Spinal cord (tissue), 10 donors: Measurements from ENCODE around the gene CEP19. TPM values are rescaled to one million over a fixed set of nuclear protein-coding genes. Genes with fewer than 3 reads are reported as not detected.
A peak's percentile ranks its signal among the peaks of the same experiment; 100 is the strongest.

Source experiments
- DNase-seq, 6 donors: peaks; one replicate each; pipeline versions ENCODE4 v3.0.0 to v3.0.0-alpha.2; 2013 to 2015; ENCODE audit warnings: low spot score in 6 of 6, low read depth in 4 of 6
- H3K27ac ChIP-seq: one replicate; pipeline ENCODE4 v1.5.1; 2013; ENCODE audit warnings: low read depth, low read length, control low read depth
- H3K27me3 ChIP-seq: one replicate; pipeline ENCODE4 v1.6.1; 2013; ENCODE audit warnings: low read length; ENCODE audit not compliant: control insufficient read depth, insufficient read depth
- H3K36me3 ChIP-seq: one replicate; pipeline ENCODE4 v1.6.1; 2013; ENCODE audit warnings: low read length; ENCODE audit not compliant: control insufficient read depth, insufficient read depth
- H3K4me1 ChIP-seq: one replicate; pipeline ENCODE4 v1.6.1; 2013; ENCODE audit warnings: low read length; ENCODE audit not compliant: control insufficient read depth, insufficient read depth
- H3K4me3 ChIP-seq: one replicate; pipeline ENCODE4 v1.5.1; 2013; ENCODE audit warnings: low read depth, low read length, control low read depth
- H3K9me3 ChIP-seq: one replicate; pipeline ENCODE4 v1.6.1; 2013; ENCODE audit warnings: low read length; ENCODE audit not compliant: control insufficient read depth, insufficient read depth
- WGBS: methylation state at CpG from one replicate; pipeline ENCODE4 v1.1.5; 2013; ENCODE audit warnings: missing lambda C conversion rate; ENCODE audit not compliant: insufficient coverage; 5-methylcytosine and 5-hydroxymethylcytosine counted together
- polyA plus RNA-seq, 2 donors: library from polyadenylated mRNA; unstranded; fragments of 120-200 nt; gene quantifications; one replicate each; pipeline ENCODE4 v1.2.1, GENCODE V29; 2013; ENCODE audit not compliant: insufficient read length in 2 of 2
- total RNA-seq, 2 donors: library from RNA; depleted of rRNA in 1 of 2; stranded (reverse); fragments of 120-200 nt in 1 of 2; fragments of >200 nt in 1 of 2; gene quantifications; one replicate each; pipeline versions ENCODE4 v1.2.3 to v1.2.4, GENCODE V29; 2013 to 2014
- donor health status: healthy.

The CEP19 gene
- total and polyA plus RNA-seq, 4 donors: 5.8 to 11.7 (median 10.3) TPM

DNA sequence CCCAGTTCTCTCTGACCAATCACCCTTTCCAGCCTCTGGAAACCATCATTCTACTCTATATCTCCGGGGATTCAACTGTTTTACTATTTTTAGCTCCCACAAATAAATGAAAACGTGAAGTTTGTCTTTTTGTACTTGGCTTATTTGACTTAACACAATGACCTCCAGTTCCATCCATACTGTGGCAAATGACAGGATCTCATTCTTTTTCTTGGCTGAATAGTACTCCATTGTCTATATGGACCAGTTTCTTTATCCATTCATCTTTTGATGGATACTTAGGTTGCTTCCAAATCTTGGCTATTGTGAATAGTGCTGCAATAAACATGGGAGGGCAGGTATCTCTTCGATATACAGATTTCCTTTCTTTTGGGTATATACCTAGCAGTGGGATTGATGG is 38.4 kb downstream of the CEP19 start:
- no peaks in the 10 kb centered on the region for H3K36me3 ChIP-seq
- no peak overlapping the region for H3K4me3 ChIP-seq
- no peak for DNase-seq
- H3K27me3 ChIP-seq: no peaks in the 10 kb centered on the region
- no peaks in the 10 kb centered on the region for H3K9me3 ChIP-seq
- H3K27ac ChIP-seq: no peak overlapping the region
- no peaks in the 10 kb centered on the region for H3K4me1 ChIP-seq
- WGBS: 80% methylated on average over 1 of the region's 3 CpGs

GRCh38 chr3:196670339-196670738 is 41.7 kb downstream of the CEP19 start:
- H3K4me3 ChIP-seq: no peak overlapping the region
- H3K36me3 ChIP-seq: no peaks in the 10 kb centered on the region
- WGBS: 65% methylated on average over 5 of the region's 6 CpGs
- H3K27me3 ChIP-seq: no peaks in the 10 kb centered on the region
- no peaks in the 10 kb centered on the region for H3K9me3 ChIP-seq
- DNase-seq: no peak
- peaks cover 7% of the 10 kb centered on the region for H3K4me1 ChIP-seq
- no peak overlapping the region for H3K27ac ChIP-seq

- H3K4me1 ChIP-seq: peaks cover 7% of the 10 kb centered on the region
- 100% methylated on average over 5 of the region's 14 CpGs for WGBS
- no peaks in the 10 kb centered on the region for H3K9me3 ChIP-seq
- H3K27me3 ChIP-seq: no peaks in the 10 kb centered on the region
- H3K36me3 ChIP-seq: no peaks in the 10 kb centered on the region
- no peak overlapping the region for H3K27ac ChIP-seq
- H3K4me3 ChIP-seq: no peak overlapping the region
- no peak for DNase-seq
Measured at GRCh38 chr3:196667056-196667825, 44.8 kb downstream of the CEP19 start.

GRCh38 chr3:196666001-196666867 is 45.8 kb downstream of the CEP19 start:
- peak in 5 of 6 donors; percentile 15 to 80 (median 26) for DNase-seq
- Histone ChIP-seq H3K9me3 (no peaks in the 10 kb centered on the region), H3K27ac (no peak overlapping the region), H3K4me1 (peaks cover 7% of the 10 kb centered on the region), H3K4me3 (no peak overlapping the region), H3K36me3 (peaks cover 3% of the 10 kb centered on the region), H3K27me3 (no peaks in the 10 kb centered on the region)
- WGBS: 35% methylated on average over 17 of the region's 23 CpGs

DNA sequence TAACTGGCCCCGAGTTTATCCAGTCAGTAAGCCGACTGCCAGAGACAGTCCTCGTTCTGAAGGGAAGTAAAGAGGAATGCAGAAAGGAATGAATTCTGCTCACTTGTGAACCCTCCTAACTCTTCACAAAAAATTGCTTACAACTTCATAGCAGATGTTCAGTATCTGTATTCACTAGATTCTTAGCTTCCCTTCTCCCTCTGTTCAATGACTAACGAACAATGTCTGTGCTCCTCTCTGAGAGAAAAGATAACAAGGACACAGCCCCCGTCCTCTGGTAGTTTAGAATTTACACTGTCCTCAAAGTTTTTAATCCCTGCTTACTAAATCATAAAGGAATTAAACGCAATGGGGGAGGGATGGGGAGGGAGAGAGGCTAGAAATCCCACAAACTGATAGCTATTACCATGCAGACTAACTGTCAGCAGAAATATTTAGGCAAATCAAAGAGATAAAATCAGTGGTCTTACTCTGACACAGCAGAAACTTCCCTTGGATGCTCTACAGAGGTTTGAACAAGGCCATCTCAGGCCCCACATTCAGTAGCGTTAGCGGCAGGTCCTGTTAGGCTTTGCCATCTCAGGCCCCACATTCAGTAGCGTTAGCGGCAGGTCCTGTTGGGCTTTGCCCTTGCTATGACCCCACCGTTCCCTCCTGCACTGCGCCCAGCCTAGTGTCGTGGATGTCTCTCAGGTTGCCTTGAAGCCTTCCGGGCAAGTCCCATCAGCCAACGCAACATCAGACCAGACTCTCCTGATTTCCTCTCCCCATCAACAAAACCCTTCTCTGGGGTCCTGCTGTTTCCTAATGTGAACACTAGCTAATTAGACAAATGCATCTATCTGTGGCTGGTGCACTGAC is 49.1 kb downstream of the CEP19 start:
- Histone ChIP-seq H3K27me3 (no peaks in the 10 kb centered on the region), H3K4me3 (no peak overlapping the region), H3K4me1 (peaks cover 7% of the 10 kb centered on the region), H3K36me3 (peaks cover 16% of the 10 kb centered on the region), H3K9me3 (no peaks in the 10 kb centered on the region), H3K27ac (no peak overlapping the region)
- WGBS: 50% methylated on average over 12 of the region's 15 CpGs
- DNase-seq: peak in 1 of 6 donors; percentile 36

DNA sequence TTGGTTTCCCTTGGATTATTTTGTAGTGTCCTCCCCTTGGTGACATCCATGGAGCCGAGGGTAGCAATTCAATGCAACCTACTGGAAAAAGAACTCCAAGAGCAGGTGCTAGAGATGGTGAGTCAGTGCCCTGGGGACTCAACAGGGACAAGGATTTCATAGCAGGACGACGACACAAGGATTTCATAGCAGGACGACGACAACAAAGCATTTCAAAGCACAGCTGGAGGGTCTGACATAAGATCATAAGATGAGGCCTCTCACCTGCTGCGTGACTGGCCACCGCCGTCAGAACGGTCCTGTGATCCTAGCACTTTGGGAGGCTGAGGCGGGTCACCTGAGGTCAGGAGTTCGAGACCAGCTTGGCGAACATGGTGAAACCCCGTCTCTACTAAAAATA is 50.0 kb downstream of the CEP19 start:
- DNase-seq: no peak
- Histone ChIP-seq H3K4me3 (no peak overlapping the region), H3K9me3 (no peaks in the 10 kb centered on the region), H3K27ac (no peak overlapping the region), H3K27me3 (no peaks in the 10 kb centered on the region), H3K4me1 (peaks cover 7% of the 10 kb centered on the region), H3K36me3 (peaks cover 16% of the 10 kb centered on the region)
- 85% methylated on average over 11 of the region's 13 CpGs for WGBS

DNA sequence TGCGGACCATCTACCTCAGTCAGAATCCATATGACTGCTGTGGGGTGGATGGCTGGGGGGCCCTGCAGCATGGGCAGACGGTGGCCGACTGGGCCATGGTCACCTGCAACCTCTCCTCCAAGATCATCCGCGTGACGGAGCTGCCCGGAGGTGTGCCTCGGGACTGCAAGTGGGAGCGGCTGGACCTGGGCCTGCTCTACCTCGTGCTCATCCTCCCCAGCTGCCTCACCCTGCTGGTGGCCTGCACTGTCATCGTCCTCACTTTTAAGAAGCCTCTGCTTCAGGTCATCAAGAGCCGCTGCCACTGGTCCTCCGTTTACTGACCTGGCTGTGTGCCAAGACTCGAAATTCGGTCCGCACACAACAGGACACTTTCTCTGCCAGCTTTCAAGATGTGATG is 50.6 kb downstream of the CEP19 start:
- Histone ChIP-seq H3K27me3 (no peaks in the 10 kb centered on the region), H3K9me3 (no peaks in the 10 kb centered on the region), H3K4me1 (peaks cover 7% of the 10 kb centered on the region), H3K36me3 (peaks cover 16% of the 10 kb centered on the region), H3K4me3 (no peak overlapping the region), H3K27ac (no peak overlapping the region)
- WGBS: 80% methylated on average over 16 of the region's 16 CpGs
- no peak for DNase-seq

GRCh38 chr3:196660381-196661166 is 51.5 kb downstream of the CEP19 start:
- Histone ChIP-seq H3K27ac (no peak overlapping the region), H3K4me3 (no peak overlapping the region), H3K9me3 (no peaks in the 10 kb centered on the region), H3K27me3 (no peaks in the 10 kb centered on the region), H3K4me1 (no peaks in the 10 kb centered on the region), H3K36me3 (peaks cover 16% of the 10 kb centered on the region)
- WGBS: 92% methylated on average over 30 of the region's 32 CpGs
- DNase-seq: no peak

DNA sequence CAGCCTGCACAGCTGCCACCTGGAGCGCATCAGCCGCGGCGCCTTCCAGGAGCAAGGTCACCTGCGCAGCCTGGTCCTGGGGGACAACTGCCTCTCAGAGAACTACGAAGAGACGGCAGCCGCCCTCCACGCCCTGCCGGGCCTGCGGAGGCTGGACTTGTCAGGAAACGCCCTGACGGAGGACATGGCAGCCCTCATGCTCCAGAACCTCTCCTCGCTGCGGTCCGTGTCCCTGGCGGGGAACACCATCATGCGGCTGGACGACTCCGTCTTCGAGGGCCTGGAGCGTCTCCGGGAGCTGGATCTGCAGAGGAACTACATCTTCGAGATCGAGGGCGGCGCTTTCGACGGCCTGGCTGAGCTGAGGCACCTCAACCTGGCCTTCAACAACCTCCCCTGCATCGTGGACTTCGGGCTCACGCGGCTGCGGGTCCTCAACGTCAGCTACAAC is 52.1 kb downstream of the CEP19 start:
- DNase-seq: no peak
- Histone ChIP-seq H3K27ac (no peak overlapping the region), H3K9me3 (no peaks in the 10 kb centered on the region), H3K4me1 (no peaks in the 10 kb centered on the region), H3K36me3 (peaks cover 16% of the 10 kb centered on the region), H3K27me3 (no peaks in the 10 kb centered on the region), H3K4me3 (no peak overlapping the region)
- WGBS: 96% methylated on average over 35 of the region's 35 CpGs
